Fibroblast of lung (primary cell): ENCODE data around the gene ATOH8. TPM values are rescaled to one million over a fixed set of nuclear protein-coding genes. Genes with fewer than 3 reads are reported as not detected.
"Not testable (repeated sequence)": the region's sequence is repeated elsewhere in the genome, so short reads cannot be mapped to it uniquely, and the experiment has no call there.

Source experiments
- DNase-seq, 2 donors: peaks; one replicate each; pipeline versions ENCODE4 v3.0.0 to v3.0.0-alpha.2; 2010; ENCODE audit warnings: low read depth in 2 of 2
- H2AFZ ChIP-seq: 2 replicates; pipeline ENCODE4 v1.5.1; 2012; ENCODE audit warnings: low read length, control low read depth, inconsistent platforms
- H3K27ac ChIP-seq: 2 replicates; pipeline ENCODE4 v1.5.1; 2011; ENCODE audit warnings: low read length, control low read depth; ENCODE audit not compliant: insufficient read depth
- H3K27me3 ChIP-seq: 2 replicates; pipeline ENCODE4 v1.5.1; 2011; ENCODE audit warnings: mild to moderate bottlenecking, low read length; ENCODE audit not compliant: control insufficient read depth, insufficient read depth
- H3K36me3 ChIP-seq: 2 replicates; pipeline ENCODE4 v1.5.1; 2011; ENCODE audit warnings: low read length; ENCODE audit not compliant: control insufficient read depth, insufficient read depth
- H3K4me1 ChIP-seq: 2 replicates; pipeline ENCODE4 v1.5.1; 2011; ENCODE audit warnings: low read length; ENCODE audit not compliant: control insufficient read depth, insufficient read depth; ENCODE audit errors: extremely low read depth
- H3K4me2 ChIP-seq: 2 replicates; pipeline ENCODE4 v1.5.1; 2011; ENCODE audit warnings: low read length, control low read depth; ENCODE audit not compliant: insufficient read depth; ENCODE audit errors: extremely low read depth
- H3K4me3 ChIP-seq, 4 experiments: fragments of 200-600 bp in 1 of 4; sonication (generic) in 1 of 4; replicated peaks in 1 of 4; 2 replicates each; pipeline ENCODE4 v1.5.1; 2011 to 2016; ENCODE audit warnings: low read length in 4 of 4, low read depth in 3 of 4, mild to moderate bottlenecking in 3 of 4, control low read depth in 2 of 4, inconsistent platforms in 1 of 4, mixed read lengths in 1 of 4; ENCODE audit not compliant: insufficient read depth in 1 of 4; ENCODE audit errors: control extremely low read depth in 1 of 4
- H3K79me2 ChIP-seq: 2 replicates; pipeline ENCODE4 v1.5.1; 2012; ENCODE audit warnings: mild to moderate bottlenecking, low read length, inconsistent platforms; ENCODE audit not compliant: control insufficient read depth, insufficient read depth
- H3K9ac ChIP-seq: 2 replicates; pipeline ENCODE4 v1.5.1; 2011; ENCODE audit warnings: mild to moderate bottlenecking, low read length, control low read depth; ENCODE audit not compliant: insufficient read depth
- H3K9me3 ChIP-seq: 2 replicates; pipeline ENCODE4 v1.5.1; 2012; ENCODE audit warnings: low read depth, low read length; ENCODE audit not compliant: control insufficient read depth, insufficient read depth
- H4K20me1 ChIP-seq: 2 replicates; pipeline ENCODE4 v1.5.1; 2011; ENCODE audit warnings: low read length; ENCODE audit not compliant: control insufficient read depth, insufficient read depth; ENCODE audit errors: extremely low read depth
- EZH2 ChIP-seq: IDR thresholded peaks from 2 replicates; pipeline ENCODE4 v1.5.1; 2012; ENCODE audit warnings: low read length, control low read depth, mild to moderate bottlenecking; ENCODE audit errors: missing control alignments
- polyA plus RNA-seq, 2 donors: library from polyadenylated mRNA; depleted of rRNA in 1 of 2; stranded (reverse) in 1 of 2; unstranded in 1 of 2; fragments of >200 nt; gene quantifications; 2 replicates each; pipeline ENCODE4 v1.2.1, GENCODE V29; 2011 to 2012; ENCODE audit warnings: missing spikeins in 1 of 2
- total RNA-seq: library from RNA; depleted of rRNA; stranded (reverse); fragments of >200 nt; gene quantifications from 2 replicates; pipeline ENCODE4 v1.2.1, GENCODE V29; 2014
- TF ChIP-seq, protein P1 (sequence below), 2 donors: IDR thresholded peaks in 1 of 2; conservative IDR thresholded peaks in 1 of 2; 1 replicate in 1 of 2; 2 replicates in 1 of 2; pipeline ENCODE4 v1.5.1; 2011 to 2012; ENCODE audit warnings: low read length in 2 of 2, control low read depth in 1 of 2, inconsistent platforms in 1 of 2, low read depth in 1 of 2, mild to moderate bottlenecking in 1 of 2

ATOH8 gene
- total and polyA plus RNA-seq, 2 donors (not counting 1 experiment from before 2014, with no cell fraction given): 5.6 to 19.2 TPM

GRCh38 chr2:85828725-85829124 is 74.9 kb downstream of the ATOH8 start:
- Histone ChIP-seq H3K9me3 (no peaks in the 10 kb centered on the region), H3K4me1 (no peaks in the 10 kb centered on the region), H3K4me2 (no peak overlapping the region), H3K36me3 (no peaks in the 10 kb centered on the region), H3K27ac (no peak overlapping the region), H3K79me2 (no peaks in the 10 kb centered on the region), H3K27me3 (no peaks in the 10 kb centered on the region), H3K4me3 (no peak overlapping the region), H3K9ac (no peak overlapping the region), H4K20me1 (no peaks in the 10 kb centered on the region), H2AFZ (no peak overlapping the region)
- no peak for TF ChIP-seq EZH2
- TF ChIP-seq, protein P1, sequence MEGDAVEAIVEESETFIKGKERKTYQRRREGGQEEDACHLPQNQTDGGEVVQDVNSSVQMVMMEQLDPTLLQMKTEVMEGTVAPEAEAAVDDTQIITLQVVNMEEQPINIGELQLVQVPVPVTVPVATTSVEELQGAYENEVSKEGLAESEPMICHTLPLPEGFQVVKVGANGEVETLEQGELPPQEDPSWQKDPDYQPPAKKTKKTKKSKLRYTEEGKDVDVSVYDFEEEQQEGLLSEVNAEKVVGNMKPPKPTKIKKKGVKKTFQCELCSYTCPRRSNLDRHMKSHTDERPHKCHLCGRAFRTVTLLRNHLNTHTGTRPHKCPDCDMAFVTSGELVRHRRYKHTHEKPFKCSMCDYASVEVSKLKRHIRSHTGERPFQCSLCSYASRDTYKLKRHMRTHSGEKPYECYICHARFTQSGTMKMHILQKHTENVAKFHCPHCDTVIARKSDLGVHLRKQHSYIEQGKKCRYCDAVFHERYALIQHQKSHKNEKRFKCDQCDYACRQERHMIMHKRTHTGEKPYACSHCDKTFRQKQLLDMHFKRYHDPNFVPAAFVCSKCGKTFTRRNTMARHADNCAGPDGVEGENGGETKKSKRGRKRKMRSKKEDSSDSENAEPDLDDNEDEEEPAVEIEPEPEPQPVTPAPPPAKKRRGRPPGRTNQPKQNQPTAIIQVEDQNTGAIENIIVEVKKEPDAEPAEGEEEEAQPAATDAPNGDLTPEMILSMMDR (conservative IDR thresholded peaks at IDR 0.05 in 1 of 2, IDR thresholded peaks at IDR 0.05 in 1 of 2; ENCODE audit: low read depth in 1 of 2, low read length in 2 of 2): no peak
- peak in 1 of 2 donors; percentile 45 for DNase-seq

DNA sequence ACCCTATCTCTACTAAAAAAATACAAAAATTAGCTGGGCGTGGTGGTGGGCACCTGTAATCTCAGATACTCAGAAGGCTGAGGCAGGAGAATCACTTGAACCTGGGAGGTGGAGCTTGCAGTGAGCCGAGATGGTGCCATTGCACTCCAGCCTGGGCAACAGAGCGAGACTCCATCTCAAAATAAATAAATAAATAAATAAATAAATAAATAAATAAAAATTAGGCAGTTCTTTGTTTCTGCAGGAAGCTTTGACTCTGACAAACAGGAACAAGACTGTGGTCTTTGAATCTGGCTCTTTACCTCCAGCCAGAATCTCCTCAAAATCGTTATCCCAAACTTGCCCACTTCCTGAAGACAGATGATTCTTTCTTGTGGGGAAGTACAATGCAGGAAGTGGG is 75.6 kb downstream of the ATOH8 start:
- H3K27ac ChIP-seq, H2AFZ ChIP-seq, DNase-seq, H3K36me3 ChIP-seq, H3K79me2 ChIP-seq, H3K4me1 ChIP-seq, H3K9ac ChIP-seq, H3K27me3 ChIP-seq, H3K4me3 ChIP-seq, H4K20me1 ChIP-seq, H3K4me2 ChIP-seq, H3K9me3 ChIP-seq: not testable (repeated sequence)

GRCh38 chr2:85830645-85831044 is 76.9 kb downstream of the ATOH8 start:
- DNase-seq: no peak
- Histone ChIP-seq H3K9me3 (no peaks in the 10 kb centered on the region), H3K36me3 (no peaks in the 10 kb centered on the region), H3K27ac (no peak overlapping the region), H3K27me3 (no peaks in the 10 kb centered on the region), H3K9ac (no peak overlapping the region), H3K4me2 (no peak overlapping the region), H4K20me1 (no peaks in the 10 kb centered on the region), H3K4me1 (no peaks in the 10 kb centered on the region), H3K4me3 (no peak overlapping the region), H3K79me2 (no peaks in the 10 kb centered on the region), H2AFZ (no peak overlapping the region)
- TF ChIP-seq EZH2: no peak

DNA sequence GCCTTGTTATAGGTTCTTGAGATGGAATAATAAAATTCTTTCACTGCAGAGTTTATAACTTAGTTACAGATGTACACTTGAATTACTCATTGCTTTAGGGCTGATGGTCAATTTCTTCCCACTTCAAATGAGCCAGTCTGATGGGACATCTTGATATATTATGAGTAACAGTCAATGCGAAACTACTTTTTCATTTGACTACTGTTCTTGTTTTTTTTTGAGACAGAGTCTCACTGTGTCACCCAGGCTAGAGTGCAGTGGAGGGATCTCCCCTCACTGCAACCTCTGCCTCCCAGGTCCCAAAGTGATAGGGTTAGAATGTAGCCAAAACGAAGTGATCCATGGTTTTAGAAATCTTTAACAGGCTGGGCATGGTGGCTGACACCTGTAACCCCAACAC is 77.9 kb downstream of the ATOH8 start:
- no peaks in the 10 kb centered on the region for H3K9me3 ChIP-seq

More for the DNA sequence above, 77.9 kb downstream of the ATOH8 start:
- no peak overlapping the region for H3K9ac ChIP-seq
- H3K4me2 ChIP-seq: no peak overlapping the region
- H3K4me1 ChIP-seq: no peaks in the 10 kb centered on the region
- no peaks in the 10 kb centered on the region for H3K36me3 ChIP-seq
- no peaks in the 10 kb centered on the region for H3K27me3 ChIP-seq
- H3K4me3 ChIP-seq: no peak overlapping the region
- H2AFZ ChIP-seq: no peak overlapping the region
- no peak for DNase-seq
- TF ChIP-seq EZH2: no peak
- TF ChIP-seq, protein P1 (conservative IDR thresholded peaks at IDR 0.05 in 1 of 2, IDR thresholded peaks at IDR 0.05 in 1 of 2; ENCODE audit: low read depth in 1 of 2, low read length in 2 of 2): no peak
- H3K79me2 ChIP-seq: no peaks in the 10 kb centered on the region
- H3K27ac ChIP-seq: no peak overlapping the region
- no peaks in the 10 kb centered on the region for H4K20me1 ChIP-seq
